ENCODE results near the gene APLP2. TPM values are rescaled to one million over a fixed set of nuclear protein-coding genes. Genes with fewer than 3 reads are reported as not detected.
"Not testable (repeated sequence)": the region's sequence is repeated elsewhere in the genome, so short reads cannot be mapped to it uniquely, and the experiment has no call there.

The APLP2 gene
- total RNA-seq, 1 experiment from 2014 or later: 317 TPM

GRCh38 chr11:130102301-130103249 is 32.9 kb downstream of the APLP2 start:
- no TSS peak for BruUV-seq (replicated peaks)
- CTCF ChIA-PET: interaction anchor here (0.6 to 1.5 kb wide), 2 partner anchors 13 to 44 kb away, joined by 3 to 5 read pairs; no protein-coding TSS in a partner anchor

GRCh38 chr11:130103296-130103814 is 33.7 kb downstream of the APLP2 start:
- POLR2A ChIA-PET: interaction anchor here (1.0 to 6.5 kb wide), 8 partner anchors 12 to 241 kb away, joined by 3 to 69 read pairs (median 5); partner anchors contain the start of genes APLP2 and PRDM10
- intact Hi-C loops (cut with micrococcal nuclease): no loop called here
- Mint-ChIP-seq H3K4me3 (ENCODE audit: unreplicated experiment) (peak overlapping the region; percentile 43), H3K27ac (ENCODE audit: low read depth, unreplicated experiment) (peak overlapping the region; percentile 65), H3K27me3 (ENCODE audit: insufficient read depth, unreplicated experiment) (no peaks in the 10 kb centered on the region), H3K9me3 (ENCODE audit: unreplicated experiment) (no peaks in the 10 kb centered on the region), H3K4me1 (ENCODE audit: insufficient read depth, unreplicated experiment) (peaks cover 34% of the 10 kb centered on the region), H3K36me3 (ENCODE audit: insufficient read depth, unreplicated experiment) (peaks cover 15% of the 10 kb centered on the region)
- no peak for TF ChIP-seq CTCF (IDR thresholded peaks at IDR 0.05; ENCODE audit: unreplicated experiment)
- CTCF ChIA-PET: interaction anchor here (1.0 to 2.1 kb wide), 3 partner anchors 11 to 112 kb away, joined by 5 to 8 read pairs (median 5); no protein-coding TSS in a partner anchor
- peak; percentile 61 for DNase-seq (ENCODE audit: unreplicated experiment)
- no TSS peak for BruUV-seq (replicated peaks)

More at GRCh38 chr11:130102301-130103249, 32.9 kb downstream of the APLP2 start:
- POLR2A ChIA-PET: interaction anchor here (0.7 to 6.5 kb wide), 11 partner anchors 13 to 240 kb away, joined by 3 to 69 read pairs (median 6); partner anchors contain the start of genes APLP2 and PRDM10
- peaks cover 10% of the 10 kb centered on the region for H3K36me3 Mint-ChIP-seq (ENCODE audit: insufficient read depth, unreplicated experiment)
- peak overlapping the region; percentile 65 for H3K27ac Mint-ChIP-seq (ENCODE audit: low read depth, unreplicated experiment)
- H3K27me3 Mint-ChIP-seq (ENCODE audit: insufficient read depth, unreplicated experiment): no peaks in the 10 kb centered on the region
- intact Hi-C loops (cut with micrococcal nuclease): no loop called here
- H3K4me3 Mint-ChIP-seq (ENCODE audit: unreplicated experiment): peak overlapping the region; percentile 43
- no peak for TF ChIP-seq CTCF (IDR thresholded peaks at IDR 0.05; ENCODE audit: unreplicated experiment)
- DNase-seq (ENCODE audit: unreplicated experiment): peak; percentile 17
- H3K4me1 Mint-ChIP-seq (ENCODE audit: insufficient read depth, unreplicated experiment): peaks cover 34% of the 10 kb centered on the region
- no peaks in the 10 kb centered on the region for H3K9me3 Mint-ChIP-seq (ENCODE audit: unreplicated experiment)

GRCh38 chr11:130106381-130106780 is 36.7 kb downstream of the APLP2 start:
- Mint-ChIP-seq H3K9me3 (ENCODE audit: unreplicated experiment) (no peaks in the 10 kb centered on the region), H3K4me1 (ENCODE audit: insufficient read depth, unreplicated experiment) (peaks cover 27% of the 10 kb centered on the region), H3K27me3 (ENCODE audit: insufficient read depth, unreplicated experiment) (no peaks in the 10 kb centered on the region), H3K36me3 (ENCODE audit: insufficient read depth, unreplicated experiment) (peaks cover 38% of the 10 kb centered on the region), H3K27ac (ENCODE audit: low read depth, unreplicated experiment) (no peak overlapping the region), H3K4me3 (ENCODE audit: unreplicated experiment) (no peak overlapping the region)
- ChIA-PET CTCF (interaction anchor here (0.7 to 1.2 kb wide), 3 partner anchors 25 to 181 kb away, joined by 3 to 6 read pairs (median 3); no protein-coding TSS in a partner anchor), POLR2A (interaction anchor here (1.1 to 2.4 kb wide), 4 partner anchors 9 to 103 kb away, joined by 3 to 11 read pairs (median 4); no protein-coding TSS in a partner anchor)
- intact Hi-C loops (cut with micrococcal nuclease): no loop called here
- TF ChIP-seq CTCF (IDR thresholded peaks at IDR 0.05; ENCODE audit: unreplicated experiment): no peak
- no TSS peak for BruUV-seq (replicated peaks)
- no peak for DNase-seq (ENCODE audit: unreplicated experiment)

- BruUV-seq (replicated peaks); H3K9me3 Mint-ChIP-seq (ENCODE audit: unreplicated experiment); H3K27ac Mint-ChIP-seq (ENCODE audit: low read depth, unreplicated experiment); H3K4me1 Mint-ChIP-seq (ENCODE audit: insufficient read depth, unreplicated experiment); intact Hi-C loops (cut with micrococcal nuclease); H3K27me3 Mint-ChIP-seq (ENCODE audit: insufficient read depth, unreplicated experiment); DNase-seq (ENCODE audit: unreplicated experiment); H3K4me3 Mint-ChIP-seq (ENCODE audit: unreplicated experiment): not testable (repeated sequence)
- peaks cover 58% of the 10 kb centered on the region for H3K36me3 Mint-ChIP-seq (ENCODE audit: insufficient read depth, unreplicated experiment)
- POLR2A ChIA-PET: interaction anchor here (1.2 to 1.8 kb wide), 2 partner anchors 15 to 19 kb away, joined by 6 to 8 read pairs; no protein-coding TSS in a partner anchor
- CTCF ChIA-PET: interaction anchor here (1.0 kb wide), 1 partner anchor 24 kb away, joined by 4 read pairs; no protein-coding TSS in a partner anchor
Measured at GRCh38 chr11:130108671-130109070, 39.0 kb downstream of the APLP2 start.
